Germinal center (tissue), 1 donor: ENCODE measurements around the gene TTC1.
"Not testable (repeated sequence)": the region's sequence is repeated elsewhere in the genome, so short reads cannot be mapped to it uniquely, and the experiment has no call there.

ENCODE experiments used
- DNase-seq: peaks from one replicate; pipeline ENCODE4 v3.0.0; 2012; ENCODE audit warnings: mixed read lengths, low spot score

Gene TTC1

GRCh38 chr5:160040471-160040835 is 31.5 kb downstream of the TTC1 start:
- DNase-seq = no peak

- DNase-seq = no peak
Measured at GRCh38 chr5:160042671-160043070, 33.7 kb downstream of the TTC1 start.

GRCh38 chr5:160044391-160044804 is 35.5 kb downstream of the TTC1 start:
- no peak for DNase-seq

- no peak for DNase-seq
Measured at GRCh38 chr5:160044967-160045366, 36.0 kb downstream of the TTC1 start.

- DNase-seq = no peak
Measured at GRCh38 chr5:160047423-160047822, 38.5 kb downstream of the TTC1 start.

- no peak for DNase-seq
Measured at GRCh38 chr5:160048131-160048530, 39.2 kb downstream of the TTC1 start.

- no peak for DNase-seq
Measured at GRCh38 chr5:160049099-160049498, 40.2 kb downstream of the TTC1 start.

- no peak for DNase-seq
Measured at GRCh38 chr5:160054047-160054446, 45.1 kb downstream of the TTC1 start.

- DNase-seq = no peak
Measured at GRCh38 chr5:160054831-160055230, 45.9 kb downstream of the TTC1 start.

GRCh38 chr5:160057256-160057655 is 48.3 kb downstream of the TTC1 start:
- DNase-seq = no peak

- no peak for DNase-seq
Measured at GRCh38 chr5:160060001-160060400, 51.1 kb downstream of the TTC1 start.

GRCh38 chr5:160061770-160062169 is 52.8 kb downstream of the TTC1 start:
- no peak for DNase-seq

GRCh38 chr5:160064417-160064810 is 55.5 kb downstream of the TTC1 start:
- no peak for DNase-seq

- no peak for DNase-seq
Measured at GRCh38 chr5:160064995-160065614, 56.2 kb downstream of the TTC1 start.

GRCh38 chr5:160069120-160069519 is 60.2 kb downstream of the TTC1 start:
- not testable (repeated sequence) for DNase-seq

GRCh38 chr5:160071516-160071915 is 62.6 kb downstream of the TTC1 start:
- DNase-seq = no peak

- no peak for DNase-seq
Measured at GRCh38 chr5:160071916-160072315, 63.0 kb downstream of the TTC1 start.

GRCh38 chr5:160075073-160075472 is 66.1 kb downstream of the TTC1 start:
- no peak for DNase-seq

- no peak for DNase-seq
Measured at GRCh38 chr5:160076997-160077396, 68.1 kb downstream of the TTC1 start.

- no peak for DNase-seq
Measured at GRCh38 chr5:160079753-160080152, 70.8 kb downstream of the TTC1 start.

- no peak for DNase-seq
Measured at GRCh38 chr5:160081495-160081894, 72.6 kb downstream of the TTC1 start.

GRCh38 chr5:160082614-160083500 is 73.9 kb downstream of the TTC1 start:
- no peak for DNase-seq

- no peak for DNase-seq
Measured at GRCh38 chr5:160083501-160083900, 74.6 kb downstream of the TTC1 start.

- no peak for DNase-seq
Measured at GRCh38 chr5:160084144-160084543, 75.2 kb downstream of the TTC1 start.
